Amygdala (tissue), 56 donors: ENCODE measurements around the gene SPIRE1.
"Not testable (repeated sequence)": the region's sequence is repeated elsewhere in the genome, so short reads cannot be mapped to it uniquely, and the experiment has no call there.

Experiments
- DNase-seq, 56 donors: peaks; one replicate each; lab custom pipeline; 2025; lab: John Stamatoyannopoulos, UW

SPIRE1 gene

DNA sequence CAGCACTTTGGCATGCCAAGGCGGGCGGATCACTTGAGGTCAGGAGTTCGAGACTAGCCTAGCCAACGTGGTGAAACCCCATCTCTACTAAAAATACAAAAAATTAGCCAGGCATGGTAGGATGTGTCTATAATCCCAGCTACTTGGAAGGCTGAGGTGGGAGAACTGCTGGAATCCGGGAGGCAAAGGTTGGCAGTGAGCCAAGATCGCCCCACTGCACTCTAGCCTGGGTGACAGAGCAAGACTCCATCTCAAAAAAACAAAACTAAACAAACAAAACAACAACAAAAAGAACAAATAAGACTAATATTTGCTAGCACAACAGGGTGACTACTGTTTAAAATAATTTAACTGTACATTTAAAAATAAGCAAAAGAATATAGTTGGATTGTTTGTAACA is 97.3 kb downstream of the SPIRE1 start:
- DNase-seq = not testable (repeated sequence)

DNA sequence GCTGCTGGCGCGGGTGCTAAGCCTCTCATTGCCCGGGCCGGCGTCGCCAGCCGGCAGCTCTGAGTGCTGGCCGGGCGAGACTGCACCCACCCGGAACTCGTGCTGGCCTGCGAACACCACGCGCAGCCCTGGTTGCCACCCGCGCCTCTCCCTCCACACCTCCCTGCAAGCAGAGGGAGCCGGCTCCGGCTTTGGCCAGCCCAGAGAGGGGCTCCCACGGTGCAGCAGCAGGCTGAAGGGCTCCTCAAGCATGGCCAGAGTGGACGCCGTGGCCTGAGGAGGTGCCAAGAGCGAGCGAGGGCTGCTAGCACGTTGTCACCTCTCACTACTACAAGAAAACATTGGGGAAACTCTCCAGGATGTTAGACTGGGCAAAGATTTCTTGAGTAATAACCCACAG is 98.6 kb downstream of the SPIRE1 start:
- no peak for DNase-seq

DNA sequence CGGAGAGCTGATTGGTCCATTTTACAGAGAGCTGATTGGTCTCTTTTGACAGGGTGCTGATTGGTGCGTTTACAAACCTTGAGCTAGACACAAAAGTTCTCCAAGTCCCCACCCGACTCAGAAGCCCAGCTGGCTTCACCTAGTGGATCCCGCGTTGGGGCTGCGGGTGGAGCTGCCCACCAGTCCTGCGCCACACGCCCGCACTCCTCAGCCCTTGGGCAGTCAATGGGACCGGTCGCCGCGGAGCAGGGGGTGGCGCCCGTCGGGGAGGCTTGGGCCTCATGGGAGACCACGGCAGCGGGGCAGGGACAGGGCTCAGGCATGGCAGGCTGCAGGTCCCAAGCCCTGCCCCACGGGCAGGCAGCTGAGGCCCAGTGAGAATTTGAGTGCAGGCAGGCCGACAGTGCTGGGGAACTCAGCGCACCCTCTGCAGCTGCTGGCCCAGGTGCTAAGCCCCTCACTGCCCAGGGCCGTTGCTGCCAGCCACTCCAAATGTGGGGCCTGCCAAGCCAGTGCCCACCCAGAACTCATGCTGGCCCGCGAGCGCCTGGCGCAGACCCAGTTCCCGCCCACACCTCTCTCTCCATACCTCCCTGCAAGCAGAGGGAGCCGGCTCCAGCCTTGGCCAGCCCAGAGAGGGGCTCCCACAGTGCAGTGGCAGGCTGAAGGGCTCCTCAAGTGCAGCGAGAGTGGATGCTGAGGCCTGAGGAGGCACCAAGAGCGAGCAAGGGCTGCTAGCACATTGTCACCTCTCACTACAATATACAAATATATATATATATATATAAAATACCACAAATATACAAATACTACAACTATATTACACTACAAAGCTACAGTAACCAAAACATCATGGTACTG is 100.7 kb downstream of the SPIRE1 start:
- DNase-seq = no peak

DNA sequence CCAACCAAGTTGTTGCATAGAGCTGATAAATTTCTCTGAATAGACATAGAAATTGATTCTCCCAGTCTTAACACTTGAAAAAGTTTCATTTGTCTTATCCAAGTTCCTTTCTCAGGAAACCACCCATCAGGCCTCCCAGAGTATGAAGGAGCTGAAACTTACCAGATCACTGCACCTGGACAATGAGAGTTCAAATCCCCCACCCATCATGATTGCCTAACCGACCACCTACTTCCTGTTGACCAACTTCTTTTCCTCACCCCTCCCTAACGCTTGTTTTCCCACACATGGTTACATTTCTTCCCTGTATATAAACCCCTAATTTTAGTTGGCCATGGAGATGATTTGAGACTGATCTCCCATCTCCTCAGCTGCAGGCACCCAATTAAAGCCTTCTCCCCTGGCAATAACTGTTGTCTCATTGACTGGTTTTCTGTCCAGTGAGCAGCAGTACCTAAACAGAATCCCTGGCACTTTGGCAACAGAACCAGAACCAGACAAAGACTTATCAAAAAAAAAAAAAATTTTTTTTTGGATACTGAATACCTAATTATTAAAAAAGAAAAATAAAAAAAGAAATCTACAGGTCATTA is 103.0 kb downstream of the SPIRE1 start:
- DNase-seq = no peak

DNA sequence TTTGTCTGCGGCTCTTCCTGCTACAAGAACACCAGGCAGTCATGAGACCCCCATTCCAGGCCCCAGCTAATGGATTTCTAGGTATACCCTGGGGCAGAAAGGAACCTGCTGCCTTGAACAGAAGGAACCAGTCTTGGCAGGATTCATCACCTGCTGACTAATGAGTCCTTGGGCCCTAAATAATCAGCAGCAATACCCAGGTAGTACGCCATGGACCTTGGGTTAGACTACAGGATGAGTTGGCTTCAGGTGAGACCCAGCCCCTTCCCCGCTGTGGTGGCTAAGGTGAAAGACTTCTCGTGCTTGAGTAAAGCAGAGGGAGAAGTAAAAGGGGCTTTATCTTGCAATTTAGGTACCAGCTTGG is 105.0 kb downstream of the SPIRE1 start:
- DNase-seq = no peak

DNA sequence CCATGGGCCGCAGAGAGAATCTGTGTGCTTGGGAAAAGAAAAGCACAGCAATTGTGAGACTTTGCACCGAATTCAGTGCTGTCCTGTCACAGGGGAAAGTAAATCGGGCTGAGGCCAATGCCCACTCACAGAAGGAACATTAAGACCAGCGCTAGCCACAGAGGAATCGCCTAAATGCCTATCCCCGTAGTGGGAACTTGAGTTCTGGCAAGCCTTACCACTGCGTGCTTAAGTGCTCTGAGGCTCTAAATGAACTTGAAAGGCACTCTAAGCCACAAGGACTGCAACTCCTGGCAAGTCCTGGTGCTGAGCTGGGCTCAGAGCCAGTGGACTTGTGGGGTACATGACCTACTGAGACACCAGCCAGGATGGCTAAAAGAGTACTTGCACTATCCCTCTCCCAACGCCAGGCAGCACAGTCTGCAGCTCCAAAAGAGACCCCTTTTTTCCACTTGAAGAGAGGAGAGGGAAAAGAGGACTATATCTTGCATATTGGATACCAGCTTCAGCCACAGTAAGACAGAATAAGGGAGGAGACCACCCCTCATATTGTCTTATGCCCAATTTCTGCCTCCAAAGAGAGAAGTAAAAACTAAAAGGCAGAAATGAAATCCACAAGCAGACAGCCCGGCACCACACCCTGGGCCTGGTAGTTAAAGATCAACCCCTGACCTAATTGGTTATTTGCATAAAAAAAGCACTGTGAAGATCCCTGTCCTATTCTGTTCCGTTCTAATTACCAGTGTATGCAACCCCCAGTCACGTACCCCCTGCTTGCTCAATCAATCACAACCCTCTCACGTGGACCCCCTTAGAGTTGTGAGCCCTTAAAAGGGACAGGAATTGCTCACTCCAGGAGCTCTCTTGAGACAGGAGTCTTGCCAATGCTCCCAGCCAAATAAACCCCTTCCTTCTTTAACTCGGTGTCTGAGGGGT is 105.7 kb downstream of the SPIRE1 start:
- peak in 44 of 56 donors; percentile 10 to 89 (median 46) for DNase-seq

DNA sequence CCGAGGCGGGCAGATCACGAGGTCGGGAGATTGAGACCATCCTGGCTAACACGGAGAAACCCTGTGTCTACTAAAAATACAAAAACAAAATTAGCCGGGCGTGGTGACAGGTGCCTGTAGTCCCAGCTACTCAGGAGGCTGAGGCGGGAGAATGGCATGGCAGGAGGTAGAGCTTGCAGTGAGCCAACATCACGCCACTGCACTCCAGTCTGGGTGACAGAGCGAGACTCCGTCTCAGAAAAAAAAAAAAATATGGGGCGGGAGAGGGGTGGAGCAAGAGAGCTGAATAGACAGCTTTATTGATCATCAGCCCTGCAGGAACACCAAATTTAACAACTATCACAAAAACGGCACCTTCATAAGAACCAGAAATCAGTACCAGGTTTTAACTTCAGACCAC is 106.4 kb downstream of the SPIRE1 start:
- peak in 2 of 56 donors; percentile 4 to 10 for DNase-seq

DNA sequence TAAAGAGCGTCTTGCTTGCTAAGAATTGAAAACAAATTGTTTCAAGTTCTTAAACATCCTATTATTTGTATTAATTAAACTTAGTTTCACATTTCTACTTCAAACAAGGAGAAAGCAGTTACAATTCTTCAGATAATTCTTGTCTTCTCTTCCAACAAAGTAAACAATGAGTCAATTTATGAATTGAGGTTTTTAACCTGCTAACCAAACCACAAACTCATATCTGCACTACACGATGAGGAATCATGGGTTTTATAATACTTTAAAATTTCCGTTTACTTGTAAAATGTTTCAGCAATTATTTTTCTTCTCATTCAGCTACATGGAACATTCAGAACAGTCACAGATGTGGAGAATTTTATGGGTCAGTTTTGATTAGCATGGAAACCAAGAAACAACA is 114.2 kb downstream of the SPIRE1 start:
- no peak for DNase-seq

DNA sequence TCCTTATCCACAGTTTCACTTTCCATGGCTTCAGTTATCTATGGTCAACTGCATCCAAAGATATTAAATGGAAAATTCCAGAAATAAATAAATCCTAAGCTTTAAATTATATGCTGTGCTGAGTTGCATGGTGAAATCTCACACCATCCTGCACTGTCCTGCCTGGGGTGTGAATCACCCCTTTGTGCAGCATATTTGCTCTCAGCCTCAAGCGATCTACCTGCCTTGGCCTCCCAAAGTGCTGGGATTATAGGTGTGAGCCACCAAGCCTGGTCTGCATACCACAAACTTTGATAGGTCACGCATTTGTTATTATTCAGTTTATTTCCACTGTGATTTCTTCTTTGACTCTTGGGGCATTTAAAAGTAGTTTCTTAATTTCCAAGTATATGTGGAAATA is 117.2 kb downstream of the SPIRE1 start:
- DNase-seq = no peak

DNA sequence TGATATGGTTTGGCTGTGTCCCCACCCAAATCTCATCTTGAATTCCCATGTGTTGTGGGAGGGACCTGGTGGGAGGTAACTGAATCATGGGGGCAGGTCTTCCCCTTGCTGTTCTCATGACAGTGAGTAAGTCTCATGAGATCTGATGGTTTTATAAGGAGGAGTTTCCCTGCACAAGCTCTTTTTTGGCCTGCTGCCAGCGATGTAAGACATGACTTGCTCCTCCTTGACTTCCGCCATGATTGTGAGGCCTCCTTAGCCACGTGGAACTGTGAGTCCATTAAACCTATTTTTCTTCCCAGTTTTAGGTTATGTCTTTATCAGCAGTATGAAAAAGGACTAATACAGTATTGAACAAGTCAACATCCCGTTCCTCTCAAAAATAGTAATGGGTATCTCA is 118.7 kb downstream of the SPIRE1 start:
- DNase-seq = not testable (repeated sequence)

DNA sequence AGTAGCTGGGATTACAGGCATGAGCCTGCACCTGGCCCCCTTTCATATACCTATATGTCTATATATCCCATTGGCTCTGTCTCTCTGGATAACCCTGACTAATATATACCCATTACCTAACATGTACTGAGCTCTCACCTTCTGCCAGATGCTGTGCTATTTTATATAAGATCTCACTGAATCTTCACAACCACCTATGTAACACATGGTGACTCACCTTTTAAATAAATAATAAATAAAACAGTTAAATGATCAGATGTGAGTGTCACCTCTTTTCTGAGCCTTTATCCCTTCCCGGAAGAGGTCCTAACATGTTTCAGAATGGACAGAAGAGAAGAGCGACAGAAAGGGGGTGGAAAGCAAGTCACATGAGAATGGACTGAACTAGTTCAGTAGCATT is 123.1 kb downstream of the SPIRE1 start:
- DNase-seq = no peak

DNA sequence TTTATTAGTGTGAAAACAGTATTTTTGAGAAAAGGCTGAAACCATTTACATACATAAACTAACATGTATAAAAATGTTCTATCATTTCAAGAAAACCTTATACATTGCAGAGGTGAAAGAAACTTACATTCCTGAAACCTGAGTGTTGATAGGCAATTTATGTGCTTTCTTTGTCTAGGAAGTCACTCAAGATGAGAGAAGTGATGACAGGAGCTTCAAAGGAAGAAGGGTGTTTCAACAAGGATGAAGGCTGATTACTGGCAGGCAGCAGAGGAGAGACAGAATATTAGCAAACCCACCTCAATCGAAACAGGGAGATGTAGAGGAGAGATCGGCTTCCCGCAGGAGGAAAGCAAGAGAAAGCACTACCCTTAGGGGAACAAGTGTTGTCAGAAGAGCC is 125.2 kb downstream of the SPIRE1 start:
- DNase-seq = no peak

DNA sequence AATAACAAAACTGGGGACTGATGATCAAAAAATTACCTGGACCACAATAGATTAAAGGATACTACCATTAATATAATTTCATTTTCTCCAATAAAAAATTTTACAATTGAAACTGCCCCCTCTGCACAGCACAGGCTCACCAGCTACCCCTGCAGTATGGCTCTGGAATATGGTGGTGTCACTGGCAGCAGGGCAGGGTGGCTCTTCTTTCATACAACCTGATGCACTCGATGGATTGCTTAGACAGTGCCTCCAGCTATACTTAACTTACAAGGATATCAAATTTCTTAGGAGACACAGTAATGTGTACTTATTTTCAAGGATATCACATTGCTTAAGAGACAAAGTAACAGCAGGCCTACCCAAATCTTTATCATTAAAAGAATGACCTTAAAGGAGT is 126.2 kb downstream of the SPIRE1 start:
- no peak for DNase-seq

DNA sequence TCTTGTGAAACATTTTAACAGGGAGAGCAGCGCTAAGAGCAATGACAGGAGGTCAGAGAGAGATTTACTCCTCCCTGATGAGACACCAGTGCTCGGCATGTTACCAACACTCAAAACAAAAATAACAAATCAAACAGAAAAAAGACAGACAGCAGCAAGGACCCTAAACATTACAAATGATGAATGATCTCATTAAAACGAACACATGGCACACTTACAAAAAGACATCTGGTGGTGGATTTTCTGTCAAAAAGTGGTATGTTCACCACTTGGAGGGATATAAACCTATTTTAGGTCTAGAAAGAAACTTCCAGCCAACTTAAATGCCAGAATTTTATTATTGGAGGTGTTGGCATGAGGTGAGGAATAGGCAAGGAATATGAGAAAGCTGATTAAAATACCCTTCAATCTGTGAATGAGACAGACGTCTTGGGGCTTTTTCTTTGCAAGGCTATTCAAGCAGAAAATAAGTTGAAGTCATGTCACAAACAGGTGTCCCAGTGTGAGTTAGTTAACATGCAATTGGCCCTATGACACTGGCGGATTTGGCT is 137.4 kb downstream of the SPIRE1 start:
- DNase-seq = no peak

DNA sequence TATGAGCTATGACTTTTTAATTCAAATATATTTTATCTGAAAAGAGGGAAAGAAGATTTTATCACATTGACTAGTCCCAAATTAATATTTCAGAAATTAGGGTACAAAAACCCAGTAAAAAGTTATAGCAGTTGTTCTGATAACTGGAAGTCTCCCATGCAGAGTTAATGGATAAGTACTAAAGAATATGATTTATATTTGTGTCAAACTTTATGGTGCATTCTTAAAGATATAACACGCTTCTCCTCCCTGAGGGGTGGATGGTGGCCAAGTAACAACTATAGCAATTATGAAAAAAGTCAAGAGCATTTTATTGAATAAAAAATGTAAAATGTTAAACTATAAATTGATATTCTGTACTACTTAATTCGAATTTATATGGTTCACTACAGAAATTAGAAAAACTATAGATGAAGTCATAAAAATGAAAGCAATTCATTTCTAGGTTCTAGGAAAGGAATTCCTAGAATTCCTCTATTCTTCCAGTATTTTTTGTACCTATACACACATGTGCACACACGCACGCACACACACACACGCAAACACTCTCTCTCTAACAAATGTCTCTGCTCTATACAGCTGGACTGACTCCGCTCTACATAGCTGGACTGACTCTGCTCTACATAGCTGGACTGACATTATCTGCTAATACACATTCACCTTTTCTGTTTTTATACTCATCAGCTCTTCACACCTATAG is 138.9 kb downstream of the SPIRE1 start:
- no peak for DNase-seq

DNA sequence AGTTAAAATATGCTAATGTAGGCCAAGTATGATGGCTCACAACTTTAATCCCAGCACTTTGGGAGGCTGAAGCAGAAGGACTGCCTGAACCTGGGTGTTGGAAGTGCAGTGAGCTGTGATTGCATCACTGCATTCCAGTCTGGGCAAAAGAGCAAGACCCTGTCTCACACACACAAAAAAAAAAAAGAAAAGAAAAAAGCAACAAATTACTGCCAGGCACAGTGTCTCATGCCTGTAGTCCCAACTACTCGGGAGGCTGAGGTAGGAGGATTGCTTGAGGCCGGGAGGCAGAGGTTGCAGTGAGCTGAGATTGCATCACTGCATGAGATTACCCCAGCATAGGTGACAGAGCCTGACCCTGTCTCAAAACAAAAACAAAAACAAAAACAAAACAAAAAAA is 139.6 kb downstream of the SPIRE1 start:
- DNase-seq = no peak

DNA sequence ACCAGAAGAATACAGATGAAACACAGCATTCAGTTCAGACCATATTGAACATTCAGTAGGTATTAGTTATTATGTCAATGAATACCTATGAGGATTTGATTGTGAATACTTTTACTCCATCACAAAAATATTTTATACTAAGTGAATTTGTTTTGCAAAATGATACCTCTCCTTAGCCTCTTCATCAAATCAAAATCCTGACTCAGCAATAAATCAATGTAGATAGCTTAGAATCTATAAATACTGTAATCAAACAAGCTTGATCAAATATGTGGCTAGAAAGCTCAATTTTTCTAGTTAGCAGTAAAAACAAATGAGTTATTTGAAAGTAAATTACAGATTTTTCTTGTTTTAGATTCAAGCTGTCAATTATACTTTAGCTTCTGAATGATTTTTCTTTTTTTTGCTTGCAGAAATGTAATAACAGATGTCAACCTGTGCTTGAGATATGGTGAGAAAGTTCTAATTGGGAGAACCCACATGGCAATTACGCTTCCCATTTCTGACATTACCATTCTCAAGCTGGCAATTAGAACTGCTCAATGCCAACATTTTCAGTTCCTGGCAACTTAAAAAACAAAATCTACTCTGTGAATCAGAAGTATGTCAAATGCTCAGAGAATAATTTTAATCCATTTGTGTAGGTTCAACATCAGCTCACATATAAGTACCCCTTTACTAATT is 140.6 kb downstream of the SPIRE1 start:
- no peak for DNase-seq

DNA sequence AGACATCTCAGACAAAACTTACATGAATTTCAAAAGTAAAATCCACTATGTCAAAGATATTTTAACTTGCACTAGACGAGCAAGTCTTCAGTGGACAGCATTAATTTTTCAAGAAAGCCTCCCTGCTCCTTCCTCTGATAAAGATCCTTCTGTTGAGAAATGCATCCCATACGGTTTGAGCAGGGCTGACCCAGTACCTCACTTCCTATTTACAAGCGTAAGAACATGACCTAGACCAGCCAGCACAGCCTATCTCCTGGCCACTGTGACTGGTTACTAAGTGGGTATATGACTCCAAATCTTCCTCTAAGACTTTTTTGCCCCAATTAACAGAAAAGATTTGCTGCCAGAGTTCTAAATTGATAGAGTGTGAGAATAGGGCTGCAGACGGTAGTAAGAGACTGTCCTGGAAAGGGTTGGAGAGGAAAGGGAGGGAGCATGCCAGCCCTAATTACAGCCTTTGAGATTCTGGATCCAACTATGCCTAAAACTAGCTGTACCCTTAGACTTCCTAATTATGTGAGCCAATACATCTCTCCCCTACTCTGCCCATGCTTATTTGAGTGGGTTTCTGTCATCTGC is 141.8 kb downstream of the SPIRE1 start:
- DNase-seq = peak in 5 of 56 donors; percentile 4 to 30 (median 8)

DNA sequence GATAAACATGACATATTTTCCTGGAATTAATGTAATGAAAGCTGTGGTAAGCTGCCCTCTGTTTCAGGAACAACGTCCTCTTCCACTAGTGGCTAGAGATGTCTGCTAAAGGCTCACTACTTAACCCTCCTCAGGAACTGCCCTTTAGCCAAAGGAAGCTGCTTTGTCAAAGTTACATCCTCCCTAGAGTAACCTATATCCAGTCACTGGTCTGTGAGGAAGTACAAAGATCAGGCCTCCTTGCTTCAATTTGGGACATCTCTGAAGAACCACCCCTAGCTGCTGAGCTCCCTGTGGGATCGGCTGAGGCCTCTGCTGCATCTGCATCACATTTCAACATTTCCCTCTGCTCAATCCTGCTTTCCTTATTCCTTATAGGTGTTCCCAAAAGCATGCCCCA is 142.4 kb downstream of the SPIRE1 start:
- DNase-seq = no peak
